GM12892 (cell line): Measurements from ENCODE around the gene LRRFIP2.
A peak's percentile ranks its signal among the peaks of the same experiment; 100 is the strongest.

ENCODE experiments used
- DNase-seq: peaks from one replicate; pipeline ENCODE4 v3.0.0; 2011; ENCODE audit not compliant: insufficient read length
- FAIRE-seq: peaks from 2 replicates; lab custom pipeline; 2011; peaks lifted over from hg19 to GRCh38; lab: Jason Lieb, UNC
- POLR2A ChIP-seq: IDR thresholded peaks from 2 replicates; pipeline ENCODE4 v1.6.1; 2011; ENCODE audit warnings: low read depth, low read length, control low read depth
- POLR2AphosphoS5 ChIP-seq: IDR thresholded peaks from 2 replicates; pipeline ENCODE4 v1.6.1; 2011; ENCODE audit warnings: low read depth, low read length, control low read depth
- TAF1 ChIP-seq: IDR thresholded peaks from 2 replicates; pipeline ENCODE4 v1.6.1; 2011; ENCODE audit warnings: low read depth, mild to moderate bottlenecking, control low read depth, low read length, borderline replicate concordance

Gene LRRFIP2

GRCh38 chr3:37137516-37137915 is 36.9 kb downstream of the LRRFIP2 start:
- peak; percentile 46 for FAIRE-seq
- no peak for DNase-seq
- TF ChIP-seq TAF1 (no peak), POLR2A (no peak), POLR2AphosphoS5 (no peak)

GRCh38 chr3:37136067-37136466 is 38.3 kb downstream of the LRRFIP2 start:
- FAIRE-seq: peak; percentile 48
- no peak for TF ChIP-seq TAF1
- no peak for TF ChIP-seq POLR2AphosphoS5
- no peak for TF ChIP-seq POLR2A
- no peak for DNase-seq

- no peak for FAIRE-seq
- TF ChIP-seq POLR2A (no peak), POLR2AphosphoS5 (no peak), TAF1 (no peak)
These were observed 38.8 kb downstream of the LRRFIP2 start for GRCh38 chr3:37135561-37135960.

GRCh38 chr3:37132334-37132733 is 42.0 kb downstream of the LRRFIP2 start:
- FAIRE-seq: no peak
- TF ChIP-seq POLR2A: no peak
- TF ChIP-seq TAF1: no peak
- no peak for TF ChIP-seq POLR2AphosphoS5
- DNase-seq: no peak

More at GRCh38 chr3:37135561-37135960, 38.8 kb downstream of the LRRFIP2 start:
- DNase-seq: no peak

GRCh38 chr3:37131860-37132144 is 42.6 kb downstream of the LRRFIP2 start:
- no peak for TF ChIP-seq POLR2AphosphoS5
- TF ChIP-seq POLR2A: no peak
- no peak for TF ChIP-seq TAF1
- FAIRE-seq (no peak), DNase-seq (no peak)

- no peak for DNase-seq
- TF ChIP-seq POLR2AphosphoS5 (no peak), TAF1 (no peak), POLR2A (no peak)
- FAIRE-seq: peak; percentile 5
These were observed 43.2 kb downstream of the LRRFIP2 start for GRCh38 chr3:37130984-37131859.

- no peak for DNase-seq
- TF ChIP-seq POLR2A: no peak
- no peak for TF ChIP-seq TAF1
- no peak for TF ChIP-seq POLR2AphosphoS5
- no peak for FAIRE-seq
These were observed 43.9 kb downstream of the LRRFIP2 start for GRCh38 chr3:37130448-37130847.

GRCh38 chr3:37129871-37130270 is 44.5 kb downstream of the LRRFIP2 start:
- DNase-seq (no peak), FAIRE-seq (peak; percentile 33)
- no peak for TF ChIP-seq TAF1
- TF ChIP-seq POLR2A: no peak
- TF ChIP-seq POLR2AphosphoS5: no peak

- no peak for FAIRE-seq
- no peak for DNase-seq
- TF ChIP-seq POLR2A (no peak), TAF1 (no peak), POLR2AphosphoS5 (no peak)
These were observed 47.0 kb downstream of the LRRFIP2 start for GRCh38 chr3:37127340-37127739.

GRCh38 chr3:37126856-37127255 is 47.5 kb downstream of the LRRFIP2 start:
- FAIRE-seq (no peak), DNase-seq (no peak)
- TF ChIP-seq POLR2AphosphoS5 (no peak), TAF1 (no peak), POLR2A (no peak)

GRCh38 chr3:37125195-37126073 is 48.9 kb downstream of the LRRFIP2 start:
- DNase-seq: no peak
- FAIRE-seq: no peak
- TF ChIP-seq POLR2A (no peak), TAF1 (no peak), POLR2AphosphoS5 (no peak)

GRCh38 chr3:37124435-37124834 is 49.9 kb downstream of the LRRFIP2 start:
- FAIRE-seq (no peak), DNase-seq (no peak)
- no peak for TF ChIP-seq POLR2A
- TF ChIP-seq POLR2AphosphoS5: no peak
- TF ChIP-seq TAF1: no peak
